ENCODE results near the gene N4BP3.

- TF ChIP-seq, protein P1, sequence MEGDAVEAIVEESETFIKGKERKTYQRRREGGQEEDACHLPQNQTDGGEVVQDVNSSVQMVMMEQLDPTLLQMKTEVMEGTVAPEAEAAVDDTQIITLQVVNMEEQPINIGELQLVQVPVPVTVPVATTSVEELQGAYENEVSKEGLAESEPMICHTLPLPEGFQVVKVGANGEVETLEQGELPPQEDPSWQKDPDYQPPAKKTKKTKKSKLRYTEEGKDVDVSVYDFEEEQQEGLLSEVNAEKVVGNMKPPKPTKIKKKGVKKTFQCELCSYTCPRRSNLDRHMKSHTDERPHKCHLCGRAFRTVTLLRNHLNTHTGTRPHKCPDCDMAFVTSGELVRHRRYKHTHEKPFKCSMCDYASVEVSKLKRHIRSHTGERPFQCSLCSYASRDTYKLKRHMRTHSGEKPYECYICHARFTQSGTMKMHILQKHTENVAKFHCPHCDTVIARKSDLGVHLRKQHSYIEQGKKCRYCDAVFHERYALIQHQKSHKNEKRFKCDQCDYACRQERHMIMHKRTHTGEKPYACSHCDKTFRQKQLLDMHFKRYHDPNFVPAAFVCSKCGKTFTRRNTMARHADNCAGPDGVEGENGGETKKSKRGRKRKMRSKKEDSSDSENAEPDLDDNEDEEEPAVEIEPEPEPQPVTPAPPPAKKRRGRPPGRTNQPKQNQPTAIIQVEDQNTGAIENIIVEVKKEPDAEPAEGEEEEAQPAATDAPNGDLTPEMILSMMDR (IDR thresholded peaks at IDR 0.05), result no peak; the same call in 1 of the 2 replicates
- TF ChIP-seq ZFX (IDR thresholded peaks at IDR 0.05; ENCODE audit: borderline replicate concordance), result no peak
Observed at GRCh38 chr5:178130576-178131445, 17.5 kb downstream of the N4BP3 start, which contains the start of gene RMND5B.
